ENCODE results near the gene AHI1.
"Not testable (repeated sequence)": the region's sequence is repeated elsewhere in the genome, so short reads cannot be mapped to it uniquely, and the experiment has no call there.

Gene AHI1

DNA sequence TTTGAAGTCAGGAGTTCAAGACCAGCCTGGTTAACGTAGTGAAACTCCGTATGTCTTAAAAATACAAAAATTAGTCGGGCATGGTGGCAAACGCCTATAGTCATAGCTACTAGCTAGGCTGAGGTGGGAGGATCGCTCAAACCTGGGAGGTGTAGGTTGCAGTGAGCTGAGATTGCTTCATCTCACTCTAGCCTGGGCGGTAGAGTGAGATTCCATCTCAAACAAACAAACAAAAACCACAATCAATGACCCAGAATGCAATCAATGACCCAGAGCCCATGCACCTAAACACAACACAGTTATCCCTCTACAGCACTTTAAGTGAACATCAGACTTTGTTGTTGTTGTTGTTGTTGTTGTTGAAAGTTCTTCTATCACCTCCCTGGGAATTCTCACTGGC lies 238.6 kb downstream of the AHI1 start:
- no peak for DNase-seq (ENCODE audit: low spot score)

GRCh38 chr6:135257631-135258405 lies 239.7 kb downstream of the AHI1 start:
- no peak for DNase-seq (ENCODE audit: low spot score)

DNA sequence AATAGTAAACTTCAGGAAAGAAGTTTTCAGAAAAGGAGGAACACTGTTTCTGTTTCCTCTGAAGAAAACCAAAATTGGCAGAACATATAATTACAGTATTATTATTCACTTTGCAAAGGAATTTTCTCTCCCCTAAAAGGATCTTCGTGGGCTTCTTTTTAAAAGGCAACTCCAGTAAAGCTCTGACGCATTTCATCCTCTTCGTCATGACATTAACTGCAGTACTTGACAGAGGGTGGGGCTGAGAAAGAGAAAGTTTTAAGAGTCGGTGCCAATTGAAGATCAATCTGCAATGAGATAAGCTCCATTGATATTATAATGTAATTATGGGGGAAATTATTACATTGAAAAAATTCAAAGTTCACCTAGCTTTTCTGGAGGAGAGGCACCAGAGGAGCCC lies 240.7 kb downstream of the AHI1 start:
- DNase-seq (ENCODE audit: low spot score), result no peak

- DNase-seq (ENCODE audit: low spot score), result no peak
Measured at GRCh38 chr6:135254471-135254870, 243.1 kb downstream of the AHI1 start.

DNA sequence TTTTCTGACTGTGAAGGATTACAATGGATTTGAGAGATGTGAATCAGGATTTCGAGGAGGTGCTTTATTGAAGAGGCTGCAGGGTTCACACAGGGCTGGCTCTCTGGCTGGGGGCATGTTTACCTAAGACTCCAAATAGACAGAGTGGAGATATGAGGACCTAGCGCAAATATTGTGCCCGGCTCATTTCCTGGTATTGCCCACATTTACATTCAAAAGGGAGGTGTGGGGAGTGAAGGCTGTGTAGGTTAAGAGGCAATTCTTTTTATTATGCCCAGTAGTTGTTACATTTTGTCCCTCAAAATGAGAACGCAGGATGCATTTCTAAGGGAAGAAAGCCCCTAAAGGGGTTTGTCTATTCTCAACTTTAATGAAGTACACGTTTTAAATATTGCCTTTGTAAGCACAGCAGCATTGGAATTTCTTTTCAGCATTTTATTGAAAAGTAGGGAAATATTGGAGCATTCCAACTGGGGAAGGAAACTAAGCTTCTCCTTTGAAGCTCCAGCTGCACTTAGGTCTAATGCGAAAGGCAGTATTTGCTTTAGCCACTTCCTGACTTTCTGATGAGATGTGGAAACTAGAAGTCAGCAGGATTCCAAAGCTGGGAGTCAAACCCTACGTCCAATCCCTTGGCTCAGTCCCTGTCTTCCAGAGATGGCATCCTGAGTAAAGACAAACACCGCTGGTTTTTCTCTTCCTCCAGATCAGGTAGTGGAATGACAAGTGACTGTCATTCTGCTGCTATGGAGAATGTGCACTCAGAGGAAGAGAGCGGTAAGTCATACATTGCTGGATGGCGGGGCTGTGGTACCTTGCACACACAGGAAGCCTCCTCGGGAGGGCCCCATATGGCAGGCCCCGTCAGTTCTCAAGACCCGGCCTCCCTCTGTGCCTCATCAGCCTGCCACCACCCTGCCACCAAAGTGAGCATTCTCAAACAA lies 245.8 kb downstream of the AHI1 start:
- DNase-seq (ENCODE audit: low spot score), result no peak

GRCh38 chr6:135250751-135251497 lies 246.6 kb downstream of the AHI1 start:
- DNase-seq (ENCODE audit: low spot score), result no peak

DNA sequence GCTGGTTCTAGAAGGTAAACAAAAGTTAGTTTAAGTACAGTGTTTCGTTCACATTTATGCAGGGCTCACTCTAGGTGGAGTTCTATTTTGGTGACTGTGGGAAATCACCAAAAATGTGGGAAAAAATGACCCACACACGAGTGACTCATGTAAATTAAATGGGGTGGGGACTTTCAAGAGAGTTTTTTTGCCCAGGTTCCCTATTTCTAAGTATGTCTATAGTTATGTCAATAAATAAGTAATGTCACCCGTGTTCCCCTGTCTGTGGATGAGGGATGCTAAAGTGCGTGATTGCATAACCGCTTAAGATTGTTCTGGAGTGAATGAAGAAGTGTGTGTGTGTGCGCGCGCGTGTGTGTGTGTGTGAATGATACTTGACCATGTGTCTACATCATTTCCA lies 247.3 kb downstream of the AHI1 start:
- no peak for DNase-seq (ENCODE audit: low spot score)

- DNase-seq (ENCODE audit: low spot score), result not testable (repeated sequence)
Measured at GRCh38 chr6:135246412-135247012, 251.0 kb downstream of the AHI1 start.

GRCh38 chr6:135244805-135245204 lies 252.7 kb downstream of the AHI1 start:
- DNase-seq (ENCODE audit: low spot score), result no peak

GRCh38 chr6:135243871-135244796 lies 253.4 kb downstream of the AHI1 start:
- no peak for DNase-seq (ENCODE audit: low spot score)

DNA sequence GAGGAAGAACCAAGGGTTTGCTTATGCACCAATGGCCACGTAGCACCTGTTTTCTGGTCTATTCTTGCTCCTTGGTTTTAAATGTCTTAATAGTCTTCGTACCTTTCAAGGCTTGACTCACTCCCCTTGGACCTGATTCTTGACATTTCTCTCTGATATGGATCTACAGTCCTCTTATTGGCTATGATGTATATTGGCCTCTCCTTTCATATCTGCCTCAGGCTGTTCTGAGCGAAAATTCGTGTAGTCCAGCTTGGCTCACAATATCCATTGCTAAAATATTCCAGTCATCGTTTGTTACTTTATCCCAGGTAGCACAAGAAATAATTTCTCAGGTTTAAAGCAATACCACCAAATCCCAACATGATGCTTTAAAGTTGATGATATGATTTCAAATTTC lies 256.8 kb downstream of the AHI1 start:
- DNase-seq (ENCODE audit: low spot score), result no peak

DNA sequence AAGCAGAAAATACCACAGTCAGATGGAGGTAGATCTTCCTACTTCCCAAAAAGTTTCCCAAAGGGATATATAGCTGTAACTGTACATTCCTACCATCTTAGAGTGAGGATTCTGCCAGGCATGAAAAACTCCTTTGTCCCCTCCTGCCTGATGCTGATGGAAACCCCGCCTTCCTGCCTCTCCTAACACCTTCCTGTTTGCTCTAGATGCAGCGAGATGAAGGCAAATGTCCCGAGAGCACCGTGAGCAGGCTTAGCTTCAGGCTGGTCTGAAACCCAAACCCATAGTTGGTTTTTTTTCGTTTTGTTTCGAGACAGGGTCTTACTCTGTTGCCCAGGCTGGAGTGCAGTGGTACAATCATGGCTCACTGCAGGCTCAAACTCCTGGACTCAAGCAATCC lies 260.8 kb downstream of the AHI1 start:
- no peak for DNase-seq (ENCODE audit: low spot score)

DNA sequence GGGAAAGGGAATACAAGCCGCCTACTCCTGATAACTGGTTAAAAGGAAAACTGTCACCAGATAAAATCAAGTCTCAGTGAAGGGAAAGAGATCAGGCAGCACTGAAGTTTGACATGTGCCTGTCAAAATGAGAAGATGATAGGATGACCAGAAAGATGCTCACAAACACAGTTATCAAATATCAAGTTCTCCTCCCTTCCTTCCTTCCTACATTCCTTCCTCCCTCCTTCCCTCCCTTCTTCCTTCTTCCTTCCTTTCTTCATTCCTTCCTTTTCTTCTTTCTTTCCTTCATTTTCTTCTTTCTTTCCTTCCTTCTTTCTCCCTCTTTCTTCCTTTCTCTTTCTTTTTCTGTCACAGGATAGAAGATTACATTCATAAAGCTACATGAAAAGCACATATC lies 261.2 kb downstream of the AHI1 start:
- DNase-seq (ENCODE audit: low spot score), result no peak

GRCh38 chr6:135235716-135236115 lies 261.8 kb downstream of the AHI1 start:
- no peak for DNase-seq (ENCODE audit: low spot score)

DNA sequence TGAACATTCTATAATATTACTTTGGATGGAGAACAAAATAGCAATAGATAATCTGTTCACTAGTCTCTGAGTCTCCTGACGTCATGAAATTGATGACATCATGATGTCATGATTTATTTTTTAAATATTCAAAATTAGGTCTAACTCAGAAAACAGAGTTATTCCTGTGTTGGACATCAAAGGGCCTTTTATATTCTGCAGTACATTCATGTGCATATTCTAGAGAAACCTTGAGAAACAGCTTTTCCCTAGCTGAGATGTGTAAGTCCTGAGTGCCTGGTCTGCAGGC lies 263.1 kb downstream of the AHI1 start:
- no peak for DNase-seq (ENCODE audit: low spot score)

- no peak for DNase-seq (ENCODE audit: low spot score)
Measured at GRCh38 chr6:135233686-135234491, 263.7 kb downstream of the AHI1 start.
